GM20431 (cell line): Measurements from ENCODE around the gene HOXA4.

ENCODE experiments used
- in situ Hi-C: fragments of 300-500 bp; cut with MseI, MboI; formaldehyde crosslinking; loops from one replicate; pipeline ENCODE4 v1.15.0; 2020; ENCODE audit warnings: low sequenced_read_pairs; ENCODE audit not compliant: unreplicated experiment

Gene HOXA4

DNA sequence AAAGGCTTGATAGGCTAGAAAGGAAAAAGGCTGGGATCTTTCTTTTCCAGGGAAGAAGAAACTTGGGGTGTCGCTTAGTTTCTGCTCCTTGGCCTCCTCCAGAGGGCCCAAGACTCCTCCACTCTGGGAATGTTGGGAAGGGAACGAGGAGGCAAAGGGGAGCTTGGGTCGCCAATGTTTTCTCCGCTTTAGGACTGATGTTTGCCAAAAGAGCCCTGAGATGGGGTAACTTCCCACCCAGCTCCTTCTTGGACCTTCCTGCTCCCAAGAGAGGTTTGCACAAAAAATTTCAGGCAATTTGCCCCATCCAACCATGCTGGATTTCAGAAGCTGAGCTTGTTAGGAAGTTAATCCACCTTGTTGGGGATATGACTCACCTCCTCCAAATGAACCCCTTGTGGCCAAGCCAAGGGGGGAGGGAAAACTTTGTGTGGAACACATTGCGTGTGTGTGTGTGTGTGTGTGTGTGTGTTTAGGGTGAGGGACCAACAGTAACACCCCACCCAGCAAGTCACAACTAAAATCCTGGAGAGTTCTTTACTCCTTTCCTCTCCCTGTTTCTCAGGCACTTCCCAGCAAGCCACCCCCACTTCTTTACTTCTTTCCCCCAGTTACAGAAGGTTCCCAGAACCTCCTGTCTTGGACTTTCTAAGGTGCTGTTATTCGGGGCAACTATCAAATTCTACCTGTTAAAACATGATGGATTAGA, 19.4 kb downstream of the HOXA4 start:
- in situ Hi-C loops = no loop called here

DNA sequence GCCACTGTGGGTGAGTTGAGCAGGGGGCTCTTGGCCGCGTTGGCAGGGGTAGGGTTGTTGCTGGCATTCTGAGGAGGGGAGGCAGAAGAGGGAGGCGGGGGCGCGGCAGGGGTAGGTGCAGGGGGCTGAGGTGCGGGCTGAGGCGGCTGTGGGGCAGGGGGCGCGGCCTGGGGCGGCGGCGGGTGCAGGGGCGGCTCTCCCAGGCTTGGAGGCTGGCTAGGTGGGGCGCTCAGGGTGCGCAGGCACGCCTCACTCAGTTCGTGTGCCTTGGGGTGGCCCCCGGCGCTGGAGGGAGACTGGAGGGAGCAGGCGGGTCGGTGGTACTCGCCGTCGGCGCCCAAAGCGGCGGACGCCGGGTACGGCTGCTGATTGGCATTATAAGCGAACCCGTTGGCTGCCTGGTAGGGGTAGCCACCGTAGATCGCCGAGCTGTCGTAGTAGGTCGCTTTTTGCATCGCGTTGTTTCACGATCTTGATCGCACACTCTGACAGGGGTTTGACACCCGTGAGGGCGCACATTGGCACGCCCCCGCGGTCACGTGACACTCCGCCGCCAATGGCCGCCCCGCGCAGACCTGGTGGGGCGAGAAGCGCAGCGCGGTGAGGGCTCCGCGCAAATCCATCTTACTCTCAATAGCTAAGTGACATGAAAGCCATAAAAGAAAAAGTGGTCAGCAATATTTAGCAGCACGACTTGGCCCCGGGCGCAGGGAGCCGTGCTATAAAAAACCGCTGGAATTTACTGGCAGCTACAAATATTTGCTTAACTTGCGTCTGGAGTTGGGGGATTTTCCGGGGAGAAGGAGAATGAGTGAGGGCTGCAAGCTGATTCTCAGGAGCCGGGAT, 20.1 kb downstream of the HOXA4 start:
- in situ Hi-C loops = no loop called here

DNA sequence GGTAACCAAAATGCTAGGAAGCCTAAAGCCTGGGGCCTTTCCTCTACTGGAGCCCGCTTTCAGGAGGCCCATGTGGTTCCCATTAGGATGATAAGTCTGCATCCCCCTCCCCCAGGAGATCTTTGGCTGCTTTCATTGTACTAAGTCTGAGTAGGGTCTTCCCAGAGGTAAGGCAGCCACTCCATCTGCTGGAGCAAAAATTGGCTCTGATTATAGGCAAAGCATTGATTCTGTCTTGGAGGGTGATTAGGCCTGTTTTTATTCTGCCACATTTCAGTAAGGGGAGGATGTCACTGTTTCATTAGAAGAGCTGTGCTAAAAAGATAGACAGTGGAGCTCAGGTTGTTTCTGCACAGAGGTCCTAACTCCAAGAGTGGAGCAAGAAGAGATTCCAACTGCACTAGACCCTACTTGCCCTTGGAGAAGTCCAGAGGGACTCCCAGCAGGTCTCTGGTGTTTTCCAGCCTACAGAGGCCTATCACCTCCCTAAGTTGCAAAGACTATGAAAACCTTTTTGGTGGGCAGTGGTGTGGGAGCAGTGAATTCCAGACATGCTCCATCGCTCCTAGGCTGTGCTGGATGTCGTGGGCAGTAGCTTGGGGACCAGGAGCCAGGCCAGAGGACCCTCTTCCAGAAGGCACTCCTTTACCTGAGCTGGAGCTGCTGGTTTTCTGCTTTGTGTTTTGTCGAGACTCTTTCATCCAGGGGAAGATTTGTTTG, 20.9 kb downstream of the HOXA4 start:
- in situ Hi-C loops = no loop called here

DNA sequence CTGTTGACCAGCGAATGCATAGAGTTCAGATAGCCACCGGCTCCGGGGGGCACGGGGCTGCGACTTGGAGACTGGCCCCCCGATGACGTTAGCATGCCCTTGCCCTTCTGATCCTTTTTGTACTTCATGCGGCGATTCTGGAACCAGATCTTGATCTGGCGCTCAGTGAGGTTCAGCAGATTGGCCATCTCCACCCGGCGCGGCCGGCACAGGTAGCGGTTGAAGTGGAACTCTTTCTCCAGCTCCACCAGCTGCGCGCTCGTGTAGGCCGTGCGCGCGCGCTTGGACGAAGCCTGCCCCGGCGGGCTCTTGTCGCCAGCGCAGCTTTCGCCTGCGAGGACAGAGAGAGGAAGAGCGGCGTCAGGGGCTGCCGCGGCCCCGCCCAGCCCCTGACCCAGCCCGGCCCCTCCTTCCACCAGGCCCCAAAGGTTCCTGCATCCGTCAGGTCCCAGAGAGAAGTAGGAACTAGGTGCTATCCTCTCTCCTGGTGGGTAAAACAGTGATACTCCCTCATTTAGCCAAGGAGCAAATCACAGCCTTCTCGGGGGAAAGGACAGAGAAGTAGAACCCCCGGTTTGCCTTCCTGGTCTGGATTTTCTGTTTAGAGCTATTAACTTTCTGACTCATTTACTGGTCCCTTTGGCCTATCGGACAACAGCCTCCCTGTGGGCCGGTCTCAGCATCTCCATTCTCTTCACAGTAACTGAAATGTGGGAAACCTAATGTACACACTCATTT, 22.0 kb downstream of the HOXA4 start:
- in situ Hi-C loops = no loop called here

DNA sequence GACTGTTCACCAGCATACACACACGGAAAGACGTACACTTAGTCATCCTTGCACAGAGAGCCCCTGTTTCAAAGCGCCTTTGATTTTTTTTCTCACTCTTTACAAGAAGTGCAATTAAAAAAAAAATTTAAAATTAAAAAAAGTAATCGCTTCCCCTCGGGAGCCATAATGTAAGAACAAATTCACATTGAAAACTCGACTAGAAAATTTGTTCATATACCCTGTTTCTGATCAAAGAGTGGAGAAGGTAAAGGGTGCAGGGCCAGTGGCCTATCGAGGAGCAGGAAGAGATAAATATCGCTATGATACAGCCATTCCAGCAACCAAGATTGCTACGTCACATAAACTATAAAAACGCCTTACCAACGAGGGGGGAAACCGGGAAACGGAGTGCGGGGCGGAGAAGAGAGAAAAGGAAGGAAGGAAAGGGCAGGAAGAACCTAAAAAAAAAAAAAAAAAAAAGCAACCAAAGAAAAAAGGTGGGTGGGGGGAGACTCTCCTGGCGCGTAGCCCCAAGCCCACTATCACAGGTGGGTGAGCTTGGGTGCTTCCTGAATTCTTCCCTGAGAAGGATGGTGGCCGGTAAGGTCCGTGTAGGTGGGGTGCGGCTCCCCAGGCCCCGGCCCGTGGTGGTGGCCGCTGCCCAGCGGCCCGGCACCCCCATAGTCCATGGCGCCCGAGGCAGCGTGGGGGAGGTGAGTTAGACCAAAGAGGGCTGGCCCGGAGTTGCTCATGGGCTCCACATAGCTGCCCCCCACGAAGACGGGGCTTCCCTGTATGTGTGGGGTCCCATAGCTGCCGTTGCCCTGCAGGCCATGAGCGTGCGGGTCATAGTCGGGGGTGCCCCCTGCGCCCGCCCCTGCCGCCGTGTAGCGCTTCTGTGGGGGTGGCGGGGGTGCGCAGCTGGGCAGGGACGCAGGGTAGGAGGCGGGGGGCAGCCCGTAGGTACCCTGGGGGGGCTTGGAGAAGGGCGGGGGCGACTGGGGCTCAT, 22.9 kb downstream of the HOXA4 start:
- in situ Hi-C loops = no loop called here

DNA sequence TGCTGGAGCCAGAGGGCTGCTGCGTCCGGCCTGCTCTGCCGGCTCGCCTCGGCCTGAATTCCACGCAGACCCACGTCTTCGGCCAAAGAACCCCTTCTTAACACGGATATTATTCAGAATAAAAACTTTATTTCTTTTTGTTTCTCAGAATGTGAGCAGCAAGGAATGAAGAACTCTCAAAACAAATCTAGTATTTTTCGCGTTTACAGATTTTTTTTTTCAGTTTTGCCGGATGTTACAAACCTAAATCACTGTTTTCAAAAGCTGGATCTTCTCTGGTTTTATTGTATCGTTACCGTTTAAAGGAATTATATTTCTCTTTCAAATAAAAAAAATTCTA, 23.7 kb downstream of the HOXA4 start:
- in situ Hi-C loops = no loop called here

DNA sequence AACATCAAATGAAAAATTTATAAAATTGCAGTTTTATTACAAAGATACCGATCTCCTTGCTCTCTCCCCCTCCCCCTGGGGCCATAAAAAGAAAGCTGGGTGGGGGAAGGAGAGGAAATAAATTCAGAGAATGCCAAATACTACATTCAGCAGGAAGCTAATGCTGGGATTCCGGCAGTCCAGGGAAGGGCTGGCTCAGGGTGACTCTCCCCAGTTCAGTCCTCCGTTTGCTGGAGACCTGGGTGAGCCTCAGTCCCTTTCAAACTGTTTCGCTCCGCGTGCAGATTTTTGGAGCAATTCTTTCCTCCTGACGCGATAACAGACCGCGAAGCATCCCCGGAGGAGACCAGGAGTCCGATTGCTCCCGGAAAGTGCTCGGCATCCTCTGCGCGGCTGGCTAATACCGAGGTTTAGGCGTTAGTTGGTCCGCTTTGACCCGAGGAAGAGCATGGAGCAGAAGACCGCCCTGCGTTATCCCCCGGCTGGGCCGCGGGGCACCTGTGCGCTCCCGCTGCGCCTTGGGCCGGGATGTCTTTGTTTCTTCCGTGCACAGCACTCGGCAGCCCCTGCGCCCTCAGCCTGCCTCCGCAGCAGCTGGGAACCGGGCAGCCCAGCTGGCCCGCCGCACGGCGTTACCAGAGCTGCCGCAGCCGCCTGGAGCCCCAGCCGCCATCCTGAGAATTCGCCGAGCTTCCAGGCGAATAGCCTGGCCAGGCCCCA, 24.2 kb downstream of the HOXA4 start:
- in situ Hi-C loops = no loop called here

DNA sequence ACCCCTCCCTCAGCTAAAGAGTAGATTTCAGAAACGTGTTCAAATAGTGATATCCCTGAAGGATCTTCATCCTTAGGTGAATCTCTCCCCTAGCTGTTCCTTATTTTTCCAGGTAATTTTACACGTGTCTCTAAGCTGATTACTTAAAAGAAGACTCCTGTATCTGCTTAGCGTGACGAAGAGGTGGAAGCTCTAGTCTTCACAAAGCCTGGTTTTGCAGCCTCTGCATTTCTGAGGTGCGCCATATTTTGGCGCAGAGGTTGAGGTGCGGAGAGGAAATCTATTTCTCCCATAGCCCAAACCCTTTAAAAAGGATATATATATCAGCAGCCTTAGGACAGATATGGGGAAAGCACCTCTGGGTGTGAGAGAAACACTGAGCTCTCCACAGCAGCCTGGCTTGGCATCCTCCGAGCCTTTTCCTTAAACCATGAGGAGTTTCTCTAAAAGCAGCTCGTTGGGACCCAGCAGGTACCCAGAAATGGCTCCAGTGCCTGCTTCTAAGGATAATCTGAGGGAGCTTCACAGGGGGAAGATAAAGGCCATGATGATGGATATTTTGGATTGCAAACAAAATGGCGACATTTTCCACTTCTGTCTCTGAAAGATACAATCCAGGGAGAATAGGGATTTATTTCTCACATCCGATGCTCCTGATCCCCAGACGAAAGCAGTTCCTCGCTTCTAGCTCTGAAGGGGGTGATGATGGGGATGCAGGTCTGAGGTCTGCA, 25.1 kb downstream of the HOXA4 start:
- in situ Hi-C loops = no loop called here

DNA sequence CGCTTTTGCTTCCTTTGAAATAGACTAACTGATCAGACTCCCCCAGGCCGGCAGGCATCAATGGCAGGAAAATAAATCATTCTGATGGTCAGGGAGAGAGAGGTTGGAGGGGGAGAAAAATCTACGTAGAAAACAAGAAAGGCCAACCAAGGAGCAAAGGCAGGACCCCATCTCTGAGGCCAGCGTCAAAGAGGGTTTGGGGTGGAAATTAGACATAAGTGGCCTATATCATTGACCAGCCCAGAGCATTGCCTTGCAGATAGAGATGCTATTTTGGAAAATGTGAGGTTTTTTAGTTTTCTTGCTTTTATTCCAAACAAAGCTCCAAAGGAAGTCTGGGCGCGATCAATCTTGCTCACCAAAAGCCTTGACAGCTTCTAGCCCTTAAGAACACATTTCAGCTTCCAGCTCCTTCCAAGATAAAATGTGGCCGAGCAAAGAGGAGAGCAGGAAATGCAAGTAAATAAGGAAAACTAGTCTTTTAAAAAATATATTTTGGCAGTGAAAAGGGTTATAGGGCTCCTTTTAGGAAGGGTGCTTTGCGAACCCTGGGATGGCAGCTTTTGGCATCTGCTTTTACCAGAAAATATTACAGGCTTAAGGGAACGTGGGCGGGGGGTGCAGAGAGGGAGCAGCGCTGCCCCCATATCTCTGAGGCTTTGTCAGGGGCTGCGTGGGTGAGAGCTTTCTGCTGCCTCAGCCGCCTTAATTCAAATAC, 26.1 kb downstream of the HOXA4 start:
- in situ Hi-C loops = no loop called here

DNA sequence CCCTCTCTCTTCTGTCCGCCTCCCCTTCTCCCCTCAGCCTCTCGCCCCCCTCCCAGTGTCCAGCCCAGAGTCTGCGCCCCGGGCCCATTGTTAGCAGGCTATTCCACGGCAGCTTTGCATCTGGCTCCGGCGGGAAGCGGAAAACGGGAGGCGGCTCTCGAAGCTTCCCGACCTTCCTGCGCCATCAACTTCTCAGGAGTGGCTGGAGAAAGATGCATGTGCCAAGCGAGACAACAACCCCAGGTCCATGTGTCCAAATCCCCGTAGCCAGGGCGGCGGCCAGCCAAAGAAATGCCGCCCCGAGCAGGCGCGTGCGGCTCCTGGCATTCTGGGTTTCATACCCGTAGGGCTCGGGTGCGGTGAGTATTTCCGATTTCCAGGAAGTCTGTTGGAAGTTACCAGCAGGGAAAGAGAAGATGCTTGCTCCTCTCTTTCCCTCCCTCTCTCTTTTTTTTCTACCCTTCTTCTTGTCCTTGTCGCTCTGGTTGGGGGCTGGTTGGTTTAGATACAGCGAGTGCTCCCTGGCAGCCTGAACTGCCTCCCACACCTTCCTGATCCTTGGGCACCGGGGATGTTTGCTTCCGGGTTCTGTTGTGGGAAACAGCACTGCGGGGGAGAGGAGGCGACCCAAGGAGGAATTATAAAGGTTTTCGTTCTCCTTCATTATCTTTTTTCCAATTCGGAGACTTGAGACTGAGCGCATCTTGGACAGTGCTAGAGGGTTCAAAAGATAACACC, 26.9 kb downstream of the HOXA4 start:
- in situ Hi-C loops = no loop called here

DNA sequence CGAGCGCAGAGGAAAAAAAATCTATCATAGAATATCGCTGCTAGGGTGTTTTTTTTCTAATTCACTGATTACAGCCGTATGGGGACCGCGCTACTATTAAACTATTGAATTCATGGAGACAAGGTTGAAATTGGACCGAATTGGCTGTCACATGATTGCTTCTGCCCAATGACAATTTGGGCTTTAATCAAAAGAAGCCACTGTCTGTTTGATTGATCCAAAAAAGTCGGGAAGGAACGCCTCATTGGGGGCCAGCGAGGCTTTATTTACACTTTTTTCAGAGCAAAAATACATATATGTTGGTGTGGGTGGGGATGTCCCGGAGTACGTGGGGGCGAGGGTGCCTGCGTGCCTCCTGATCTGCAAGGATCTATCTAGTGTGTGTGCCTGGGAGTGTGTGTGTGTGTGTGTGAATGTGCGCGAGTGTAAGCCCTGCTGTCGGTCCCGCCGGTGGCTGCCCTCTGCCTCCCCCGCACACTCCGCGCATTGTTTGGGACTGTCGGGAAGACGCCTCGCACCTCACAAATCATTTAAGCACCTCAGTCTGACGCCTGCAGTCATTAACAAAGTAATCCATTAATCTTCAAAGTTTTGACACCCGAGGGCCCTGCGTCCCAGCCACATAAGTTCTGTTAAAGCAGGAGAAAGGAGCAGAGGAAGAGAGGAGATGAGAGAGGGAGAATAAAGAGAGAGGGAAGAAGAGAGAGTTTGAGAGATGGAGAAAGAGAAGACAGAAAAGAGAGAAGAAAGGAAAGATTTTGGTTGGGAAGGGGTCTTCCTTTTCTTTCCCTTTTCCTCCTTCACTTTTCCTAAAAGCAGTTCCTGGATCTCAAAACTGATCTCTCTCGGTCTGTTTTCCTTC, 27.7 kb downstream of the HOXA4 start, which contains the start of gene HOXA2:
Gene HOXA2, minus strand, starts transcription at position 103 of the 862 bp plus-strand sequence. CDS start 183 bp downstream, outside the sequence.
- in situ Hi-C loops = no loop called here

DNA sequence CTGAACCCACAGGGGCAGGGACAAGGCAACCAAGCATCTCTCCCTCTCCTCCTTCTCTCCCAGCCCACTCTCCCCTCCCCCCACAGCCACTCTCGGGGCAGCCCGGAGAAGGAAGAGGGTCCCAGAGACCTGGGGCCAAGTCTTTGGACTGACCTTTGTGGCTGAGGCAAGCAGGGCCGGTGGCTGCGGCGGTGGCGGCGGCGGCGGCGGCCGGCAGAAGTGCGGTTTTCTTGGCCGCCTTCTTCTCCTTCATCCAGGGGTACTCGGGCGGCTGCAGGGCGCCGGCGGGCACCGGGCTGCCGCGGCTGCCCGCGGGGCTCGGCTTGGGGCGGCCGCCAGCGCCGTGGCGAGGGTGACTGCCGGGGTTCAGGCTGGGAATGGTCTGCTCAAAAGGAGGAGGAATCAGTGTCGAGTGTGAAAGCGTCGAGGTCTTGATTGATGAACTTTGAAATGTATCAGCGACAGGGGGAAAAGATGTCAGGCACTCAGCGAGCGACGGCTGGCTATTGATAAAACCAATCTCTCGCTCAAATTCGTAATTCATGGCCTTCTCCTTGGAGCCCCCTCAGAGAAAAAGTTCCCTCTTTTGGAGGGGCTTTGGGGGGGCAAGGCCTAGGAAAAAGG, 28.5 kb downstream of the HOXA4 start:
- in situ Hi-C loops = no loop called here

DNA sequence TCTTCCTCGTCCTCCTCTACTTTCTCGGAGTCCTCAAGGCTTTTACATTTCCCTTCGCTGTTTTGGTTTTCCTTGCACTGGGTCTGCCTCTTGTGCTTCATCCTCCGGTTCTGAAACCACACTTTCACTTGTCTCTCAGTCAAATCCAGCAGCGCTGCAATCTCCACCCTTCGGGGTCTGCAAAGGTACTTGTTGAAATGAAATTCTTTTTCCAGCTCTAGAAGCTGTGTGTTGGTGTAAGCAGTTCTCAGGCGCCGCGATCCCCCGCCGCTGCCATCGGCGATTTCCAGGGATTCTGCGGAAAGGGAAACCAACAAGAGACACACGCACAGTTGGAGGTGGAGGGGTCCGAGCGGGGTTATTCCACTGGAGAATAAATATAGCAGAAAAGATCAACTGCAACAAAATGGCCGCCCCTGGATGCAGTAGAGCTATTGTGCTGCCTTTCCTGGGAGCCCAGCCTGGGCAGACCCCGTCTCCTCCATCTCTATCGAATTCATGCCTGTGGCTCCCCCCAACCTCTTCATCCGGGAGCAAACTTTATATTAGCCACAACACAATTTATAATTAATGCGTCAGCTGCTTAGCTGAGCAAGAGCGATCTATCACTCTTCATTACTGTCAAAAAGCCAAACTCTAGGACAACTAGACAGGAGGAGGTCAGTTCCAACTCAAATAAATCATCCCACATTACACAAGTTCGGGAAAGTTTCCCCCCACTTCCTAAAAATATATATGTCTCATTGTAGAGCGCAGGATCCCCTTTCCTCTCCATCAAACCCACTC, 29.2 kb downstream of the HOXA4 start:
- in situ Hi-C loops = no loop called here

DNA sequence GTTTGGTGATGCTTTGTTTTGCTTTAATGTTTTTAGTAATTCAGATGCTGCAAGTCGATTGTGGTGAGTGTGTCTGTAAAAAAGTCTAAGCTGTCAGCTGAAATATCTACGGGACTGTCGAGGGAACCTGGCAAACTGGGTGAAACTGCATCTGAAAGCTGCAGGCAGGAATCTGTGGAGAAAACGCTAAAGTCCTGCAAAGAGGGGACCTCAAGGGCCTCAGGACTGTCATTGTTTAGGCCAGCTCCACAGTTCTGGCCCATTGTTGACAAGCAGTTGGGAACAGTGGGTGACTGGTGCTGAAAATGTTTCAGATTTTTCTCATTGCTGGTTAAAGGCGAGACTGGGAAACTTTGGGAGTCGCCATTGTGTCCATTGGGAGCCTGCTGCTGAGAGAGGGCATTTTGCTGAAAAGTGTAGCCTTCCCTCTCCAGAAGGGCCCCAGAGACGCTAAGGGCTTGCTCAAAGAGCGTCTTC, 29.8 kb downstream of the HOXA4 start:
- in situ Hi-C loops = no loop called here
